ENCODE measurements around the gene DGCR8.

The DGCR8 gene

GRCh38 chr22:20109411-20110358 lies 29.6 kb downstream of the DGCR8 start:
- DNase-seq (ENCODE audit: low spot score), result no peak

- DNase-seq (ENCODE audit: low spot score), result no peak
Measured at GRCh38 chr22:20110359-20110985, 30.4 kb downstream of the DGCR8 start.

GRCh38 chr22:20111045-20111688 lies 31.1 kb downstream of the DGCR8 start:
- DNase-seq (ENCODE audit: low spot score), result peak; percentile 54

GRCh38 chr22:20111689-20112622 lies 31.9 kb downstream of the DGCR8 start:
- DNase-seq (ENCODE audit: low spot score), result no peak

- no peak for DNase-seq (ENCODE audit: low spot score)
Measured at GRCh38 chr22:20112623-20113511, 32.8 kb downstream of the DGCR8 start.

- DNase-seq (ENCODE audit: low spot score), result no peak
Measured at GRCh38 chr22:20113551-20114310, 33.7 kb downstream of the DGCR8 start.

GRCh38 chr22:20114506-20115475 lies 34.8 kb downstream of the DGCR8 start:
- DNase-seq (ENCODE audit: low spot score), result no peak

GRCh38 chr22:20115691-20116375 lies 35.8 kb downstream of the DGCR8 start, which contains the start of gene RANBP1:
Gene RANBP1, plus strand, starts transcription at chr22:20116104. Its CDS starts 81 bp downstream, at chr22:20116185.
- no peak for DNase-seq (ENCODE audit: low spot score)

GRCh38 chr22:20116376-20116950 lies 36.4 kb downstream of the DGCR8 start:
- DNase-seq (ENCODE audit: low spot score), result no peak

GRCh38 chr22:20116951-20117632 lies 37.1 kb downstream of the DGCR8 start, which contains the start of gene TRMT2A:
Gene TRMT2A, minus strand, starts transcription at chr22:20117226. Its CDS starts 320 bp downstream, at chr22:20116906.
- peak; percentile 100 for DNase-seq (ENCODE audit: low spot score)

GRCh38 chr22:20117633-20118299 lies 37.7 kb downstream of the DGCR8 start:
- peak; percentile 55 for DNase-seq (ENCODE audit: low spot score)

GRCh38 chr22:20118300-20119020 lies 38.4 kb downstream of the DGCR8 start:
- DNase-seq (ENCODE audit: low spot score), result no peak

GRCh38 chr22:20121856-20122415 lies 41.9 kb downstream of the DGCR8 start:
- no peak for DNase-seq (ENCODE audit: low spot score)

- no peak for DNase-seq (ENCODE audit: low spot score)
Measured at GRCh38 chr22:20123366-20124082, 43.5 kb downstream of the DGCR8 start.
